ENCODE measurements around the gene STK11. TPM values are rescaled to one million over a fixed set of nuclear protein-coding genes. Genes with fewer than 3 reads are reported as not detected.

The STK11 gene
- total RNA-seq (2014; rRNA removed; shearing (Covaris generic)) = 43.7 and 46.0 TPM in 2 replicates

GRCh38 chr19:1205114-1206099 lies at the start of gene STK11:
STK11 (plus strand) TSS chr19:1205778; CDS start chr19:1206914, 1,136 bp downstream.

DNA sequence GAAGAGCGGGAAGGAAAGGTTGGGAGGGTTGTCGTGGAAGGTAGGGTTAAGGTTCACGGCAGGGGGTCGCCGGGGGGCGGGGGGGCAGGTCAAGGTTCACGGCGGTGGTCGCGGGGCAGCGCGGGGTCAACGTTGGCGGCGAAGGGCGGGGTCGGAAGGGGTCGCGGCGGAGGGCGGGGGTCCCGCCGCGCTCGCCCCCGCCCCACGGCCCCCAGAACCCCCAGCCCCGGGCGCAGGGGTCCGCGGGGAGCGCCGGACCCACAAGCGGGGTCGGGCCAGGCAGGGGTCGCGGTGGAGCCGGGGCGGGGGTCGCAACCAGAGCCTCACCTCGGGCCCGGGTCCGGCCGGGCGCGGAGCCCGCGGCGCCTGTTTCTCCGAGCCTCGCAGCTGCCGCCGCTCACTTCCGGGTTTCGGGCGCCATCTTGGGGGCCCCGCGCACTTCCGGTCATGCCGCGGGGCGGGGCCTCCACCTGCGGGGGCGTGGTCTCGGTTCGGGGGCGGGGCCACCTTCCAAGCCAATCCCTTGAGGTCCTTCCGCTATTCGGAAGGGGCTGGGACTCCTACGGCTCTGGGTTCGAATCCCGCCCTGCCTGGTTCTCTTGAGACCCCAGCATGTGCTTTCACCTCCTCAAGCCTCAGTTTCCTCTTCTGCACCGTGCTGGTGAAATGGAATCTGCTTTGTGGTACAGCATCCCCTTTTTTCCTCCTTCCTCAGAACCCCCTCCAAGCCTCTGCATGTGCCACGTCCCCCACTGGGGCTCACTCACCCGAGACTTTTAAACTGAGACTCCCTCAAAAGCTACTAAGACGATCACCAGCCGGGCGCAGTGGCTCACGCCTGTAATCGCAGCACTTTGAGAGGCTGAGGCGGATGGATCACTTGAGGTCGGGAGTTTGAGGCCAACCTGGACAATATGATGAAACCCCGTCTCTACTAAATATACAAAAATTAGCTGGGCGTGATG lies 31.5 kb upstream of the STK11 start, which contains the start of gene SBNO2:
SBNO2 (minus strand) TSS at position 424 of the 965 bp plus-strand sequence. CDS start 19,992 bp downstream, outside the sequence.

DNA sequence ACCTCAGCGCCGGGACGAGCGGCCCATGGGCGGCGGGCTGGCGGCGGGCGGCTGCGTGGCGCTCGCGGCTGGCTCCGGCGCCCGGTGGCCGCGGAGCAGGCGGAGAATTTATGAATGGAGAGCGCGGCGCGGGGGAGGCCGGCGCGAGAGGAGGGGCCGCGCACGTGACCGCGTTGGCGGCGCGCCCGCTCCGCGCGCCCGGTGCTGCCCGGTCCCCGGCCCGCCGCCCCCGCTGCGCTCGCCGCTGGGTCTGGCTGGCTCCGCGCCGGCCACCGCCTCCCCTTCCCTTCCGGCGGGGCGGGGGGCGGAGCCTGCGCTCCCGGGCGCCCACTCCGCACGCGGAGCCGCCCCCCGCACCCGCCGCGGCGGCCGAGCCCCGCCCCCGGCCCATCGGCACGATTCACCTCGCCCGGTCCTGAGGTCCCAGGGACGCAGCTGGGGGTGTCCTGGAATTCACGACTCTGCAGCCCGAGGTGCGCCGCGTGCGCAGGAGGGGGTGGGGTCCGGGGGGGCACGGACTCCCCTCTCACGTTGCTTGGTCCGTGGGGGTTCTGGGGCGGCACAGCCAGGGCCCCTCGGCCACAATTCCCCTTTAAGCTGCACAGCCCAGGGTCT lies 32.3 kb downstream of the STK11 start, which contains the start of gene CBARP:
CBARP (minus strand) TSS at position 252 of the 615 bp plus-strand sequence. CDS start 1,905 bp downstream, outside the sequence.

DNA sequence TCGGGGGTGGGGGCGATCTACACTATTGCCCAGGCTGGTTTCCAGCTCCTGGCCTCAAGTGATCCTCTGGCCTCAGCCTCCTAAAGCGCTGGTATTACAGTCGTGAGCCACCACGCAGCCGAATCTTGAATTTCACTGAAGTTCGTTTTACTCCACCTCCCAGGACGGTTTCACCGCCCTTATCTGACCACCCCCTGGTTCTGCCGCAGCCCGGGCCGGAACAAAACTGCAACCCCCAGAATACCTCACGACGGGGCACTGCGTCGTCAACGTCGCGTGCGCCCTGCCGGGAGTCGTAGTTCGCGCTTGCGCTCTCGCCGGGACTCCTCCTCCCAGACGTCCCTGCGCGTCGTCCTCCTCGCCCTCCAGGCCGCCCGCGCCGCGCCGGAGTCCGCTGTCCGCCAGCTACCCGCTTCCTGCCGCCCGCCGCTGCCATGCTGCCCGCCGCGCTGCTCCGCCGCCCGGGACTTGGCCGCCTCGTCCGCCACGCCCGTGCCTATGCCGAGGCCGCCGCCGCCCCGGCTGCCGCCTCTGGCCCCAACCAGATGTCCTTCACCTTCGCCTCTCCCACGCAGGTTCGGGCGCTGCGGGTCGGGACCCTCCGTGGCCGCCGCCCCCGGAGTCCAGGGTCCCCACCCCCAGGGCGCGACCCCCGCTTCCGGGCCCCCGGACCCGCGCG lies 36.0 kb downstream of the STK11 start, which contains the start of gene ATP5F1D:
ATP5F1D (plus strand) TSS at position 335 of the 679 bp plus-strand sequence; CDS start at position 435, 100 bp downstream.

DNA sequence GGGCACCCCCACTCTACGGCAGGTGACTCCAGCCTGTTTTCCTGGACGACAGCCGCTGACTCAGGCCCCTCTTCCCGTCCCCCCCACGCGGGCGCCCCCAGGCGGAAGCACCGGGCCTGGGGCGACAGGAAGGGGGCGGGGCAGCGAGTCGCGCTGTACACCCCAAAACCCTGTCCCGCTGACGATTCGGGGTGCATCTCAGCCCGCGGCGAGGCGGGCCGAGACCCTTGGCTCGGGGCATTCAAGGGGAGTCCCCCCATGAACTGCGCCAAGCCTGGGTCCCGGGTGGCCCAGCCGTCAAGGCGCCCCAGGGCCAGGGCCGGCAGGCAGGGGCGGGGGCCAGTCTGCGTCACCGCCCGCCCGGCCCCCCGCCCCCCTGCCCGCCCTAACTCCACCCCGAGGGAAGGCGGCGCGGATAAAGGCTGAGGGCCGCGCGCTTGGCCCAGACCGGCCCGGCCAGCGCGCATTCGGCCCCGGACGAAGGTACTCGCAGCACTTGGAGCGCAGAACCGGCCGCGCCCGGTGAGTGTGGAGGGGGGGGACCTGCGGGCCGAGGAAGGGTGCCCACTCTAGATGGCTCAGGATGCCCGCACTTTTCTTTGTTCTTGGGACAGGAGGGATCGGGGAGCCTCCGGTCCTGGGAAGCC lies 42.7 kb downstream of the STK11 start, which contains the start of gene MIDN:
MIDN (plus strand) TSS at position 445 of the 647 bp plus-strand sequence. CDS start 1,714 bp downstream, outside the sequence.

GRCh38 chr19:1269065-1269477 lies 63.5 kb downstream of the STK11 start, which contains the start of gene CIRBP:
CIRBP (plus strand) TSS chr19:1269332; CDS start chr19:1270934, 1,602 bp downstream.

DNA sequence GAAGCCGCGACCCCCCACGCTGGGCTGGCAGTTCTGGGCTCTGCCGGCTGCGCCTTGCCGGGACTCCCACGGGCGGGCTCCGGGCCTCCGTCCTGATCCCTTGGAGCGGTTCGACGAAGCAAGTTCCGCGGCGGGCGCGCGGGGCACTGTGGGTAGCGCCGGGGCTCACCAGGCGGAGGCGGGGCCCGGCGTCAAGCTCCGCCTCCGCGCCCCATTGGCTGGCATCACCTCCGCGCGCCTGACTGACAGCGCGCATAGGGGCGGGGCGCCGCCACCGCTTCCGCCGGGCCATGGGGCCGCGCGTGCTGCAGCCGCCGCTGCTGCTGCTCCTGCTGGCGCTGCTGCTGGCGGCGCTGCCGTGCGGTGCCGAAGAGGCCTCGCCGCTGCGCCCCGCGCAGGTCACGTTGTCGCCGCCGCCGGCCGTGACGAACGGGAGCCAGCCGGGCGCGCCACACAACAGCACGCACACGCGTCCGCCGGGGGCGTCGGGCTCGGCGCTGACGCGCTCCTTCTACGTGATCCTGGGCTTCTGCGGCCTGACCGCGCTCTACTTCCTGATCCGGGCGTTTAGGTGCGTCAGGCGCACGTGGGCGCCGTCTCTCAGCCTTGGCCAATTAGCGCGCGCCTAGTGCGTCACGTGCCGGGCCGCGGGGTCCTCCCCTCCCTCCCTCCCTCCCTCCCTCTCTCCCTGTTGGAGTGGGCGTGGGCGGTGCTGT lies 69.8 kb downstream of the STK11 start, which contains the start of gene FAM174C:
FAM174C (plus strand) TSS at position 271 of the 716 bp plus-strand sequence; CDS start at position 291, 20 bp downstream.

Other genes with a start within 250 kb of the STK11 start
- 136 and 158 TPM in 2 replicates for gene WDR18, start 221.4 kb upstream of the STK11 start, total RNA-seq (2014; rRNA removed; shearing (Covaris generic))
- gene GRIN3B, start 205.4 kb upstream of the STK11 start, total RNA-seq (2014; rRNA removed; shearing (Covaris generic)) = not detected in 2 replicates
- gene TMEM259, start 184.7 kb upstream of the STK11 start, total RNA-seq (2014; rRNA removed; shearing (Covaris generic)) = 84.4 and 91.2 TPM in 2 replicates
- not detected in 2 replicates for gene RNU6-2, start 184.3 kb upstream of the STK11 start, total RNA-seq (2014; rRNA removed; shearing (Covaris generic))
- gene CNN2, start 179.2 kb upstream of the STK11 start, total RNA-seq (2014; rRNA removed; shearing (Covaris generic)) = 62.3 and 63.6 TPM in 2 replicates
- gene ABCA7, start 165.7 kb upstream of the STK11 start, total RNA-seq (2014; rRNA removed; shearing (Covaris generic)) = 4.0 and 4.8 TPM in 2 replicates
- gene ARHGAP45, start 138.6 kb upstream of the STK11 start, total RNA-seq (2014; rRNA removed; shearing (Covaris generic)) = 9.0 and 12.4 TPM in 2 replicates
- 101 and 102 TPM in 2 replicates for gene POLR2E, start 110.4 kb upstream of the STK11 start, total RNA-seq (2014; rRNA removed; shearing (Covaris generic))
- gene GPX4, start 101.8 kb upstream of the STK11 start, total RNA-seq (2014; rRNA removed; shearing (Covaris generic)) = 308 and 310 TPM in 2 replicates
- 55.9 and 64.7 TPM in 2 replicates for gene SBNO2, start 31.5 kb upstream of the STK11 start, total RNA-seq (2014; rRNA removed; shearing (Covaris generic))
- 2.1 and 3.9 TPM in 2 replicates for gene CBARP, start 32.2 kb downstream of the STK11 start, total RNA-seq (2014; rRNA removed; shearing (Covaris generic))
- gene ATP5F1D, start 36.0 kb downstream of the STK11 start, total RNA-seq (2014; rRNA removed; shearing (Covaris generic)) = 58.3 and 78.6 TPM in 2 replicates
- gene MIDN, start 42.8 kb downstream of the STK11 start, total RNA-seq (2014; rRNA removed; shearing (Covaris generic)) = 11.2 and 13.6 TPM in 2 replicates
- 180 and 209 TPM in 2 replicates for gene CIRBP, start 63.6 kb downstream of the STK11 start, total RNA-seq (2014; rRNA removed; shearing (Covaris generic))
- 50.3 and 76.0 TPM in 2 replicates for gene FAM174C, start 69.8 kb downstream of the STK11 start, total RNA-seq (2014; rRNA removed; shearing (Covaris generic))
- not detected in 2 replicates for gene EFNA2, start 80.1 kb downstream of the STK11 start, total RNA-seq (2014; rRNA removed; shearing (Covaris generic))
- gene NDUFS7, start 178.1 kb downstream of the STK11 start, total RNA-seq (2014; rRNA removed; shearing (Covaris generic)) = 80.9 and 92.5 TPM in 2 replicates
- 47.7 and 51.0 TPM in 2 replicates for gene GAMT, start 195.8 kb downstream of the STK11 start, total RNA-seq (2014; rRNA removed; shearing (Covaris generic))
- gene DAZAP1, start 201.8 kb downstream of the STK11 start, total RNA-seq (2014; rRNA removed; shearing (Covaris generic)) = 154 and 161 TPM in 2 replicates
- 1,695 and 1,967 TPM in 2 replicates for gene RPS15, start 232.6 kb downstream of the STK11 start, total RNA-seq (2014; rRNA removed; shearing (Covaris generic))
- 0.45 and 1.1 TPM in 2 replicates for gene APC2, start 244.3 kb downstream of the STK11 start, total RNA-seq (2014; rRNA removed; shearing (Covaris generic))